ENCODE results near the gene AEN.

- TF ChIP-seq CTCF (IDR thresholded peaks at IDR 0.05) (no peak), POLR2A (IDR thresholded peaks at IDR 0.05) (no peak)
These were observed 35.7 kb downstream of the AEN start for GRCh38 chr15:88656760-88657221.

Measured in lower leg skin (tissue), 3 donors.